ENCODE data around the gene WIPF1.

WIPF1 gene

GRCh38 chr2:174611006-174611405 lies 13.4 kb upstream of the WIPF1 start:
- peaks cover 29% of the 10 kb centered on the region for H3K4me1 Mint-ChIP-seq
- peaks cover 22% of the 10 kb centered on the region for H3K36me3 Mint-ChIP-seq (ENCODE audit: low read depth)
- no peaks in the 10 kb centered on the region for H3K27me3 Mint-ChIP-seq (ENCODE audit: low read depth, poor library complexity)
- no peaks in the 10 kb centered on the region for H3K9me3 Mint-ChIP-seq
- no peak for TF ChIP-seq CTCF (IDR thresholded peaks at IDR 0.05)
- H3K27ac Mint-ChIP-seq, result peak overlapping the region; percentile 31
- H3K4me3 Mint-ChIP-seq, result no peak overlapping the region
- no peak for DNase-seq

- Mint-ChIP-seq H3K27ac (peak overlapping the region; percentile 31), H3K4me1 (peaks cover 32% of the 10 kb centered on the region), H3K27me3 (ENCODE audit: low read depth, poor library complexity) (no peaks in the 10 kb centered on the region), H3K36me3 (ENCODE audit: low read depth) (peaks cover 22% of the 10 kb centered on the region), H3K9me3 (no peaks in the 10 kb centered on the region), H3K4me3 (no peak overlapping the region)
- DNase-seq, result no peak
- TF ChIP-seq CTCF (IDR thresholded peaks at IDR 0.05), result no peak
These were observed 12.8 kb upstream of the WIPF1 start for GRCh38 chr2:174610243-174610995.

GRCh38 chr2:174609261-174609660 lies 11.7 kb upstream of the WIPF1 start:
- DNase-seq, result no peak
- no peak overlapping the region for H3K4me3 Mint-ChIP-seq
- peak overlapping the region; percentile 8 for H3K27ac Mint-ChIP-seq
- no peaks in the 10 kb centered on the region for H3K27me3 Mint-ChIP-seq (ENCODE audit: low read depth, poor library complexity)
- peaks cover 18% of the 10 kb centered on the region for H3K36me3 Mint-ChIP-seq (ENCODE audit: low read depth)
- H3K4me1 Mint-ChIP-seq, result peaks cover 31% of the 10 kb centered on the region
- TF ChIP-seq CTCF (IDR thresholded peaks at IDR 0.05), result no peak
- H3K9me3 Mint-ChIP-seq, result no peaks in the 10 kb centered on the region

DNA sequence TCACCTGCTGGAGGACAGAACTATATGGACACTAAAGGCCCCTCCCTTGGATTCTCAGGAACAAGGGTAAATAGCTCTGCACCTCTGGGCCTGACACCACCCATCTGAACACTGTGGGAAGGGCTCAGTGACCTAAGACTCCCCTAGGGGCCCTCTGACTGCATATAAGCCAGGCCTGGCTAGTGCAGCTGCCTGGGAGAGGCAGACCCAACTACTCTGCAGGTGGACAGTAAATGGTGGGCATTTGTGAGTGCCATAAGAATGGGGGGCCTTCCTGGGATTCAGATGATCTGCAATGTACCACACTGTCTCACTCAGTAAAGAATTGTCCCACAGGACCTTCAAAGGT lies 11.2 kb upstream of the WIPF1 start:
- Mint-ChIP-seq H3K36me3 (ENCODE audit: low read depth) (peaks cover 18% of the 10 kb centered on the region), H3K27me3 (ENCODE audit: low read depth, poor library complexity) (no peaks in the 10 kb centered on the region), H3K4me1 (peaks cover 27% of the 10 kb centered on the region), H3K27ac (no peak overlapping the region), H3K9me3 (no peaks in the 10 kb centered on the region), H3K4me3 (no peak overlapping the region)
- TF ChIP-seq CTCF (IDR thresholded peaks at IDR 0.05), result no peak
- no peak for DNase-seq

DNA sequence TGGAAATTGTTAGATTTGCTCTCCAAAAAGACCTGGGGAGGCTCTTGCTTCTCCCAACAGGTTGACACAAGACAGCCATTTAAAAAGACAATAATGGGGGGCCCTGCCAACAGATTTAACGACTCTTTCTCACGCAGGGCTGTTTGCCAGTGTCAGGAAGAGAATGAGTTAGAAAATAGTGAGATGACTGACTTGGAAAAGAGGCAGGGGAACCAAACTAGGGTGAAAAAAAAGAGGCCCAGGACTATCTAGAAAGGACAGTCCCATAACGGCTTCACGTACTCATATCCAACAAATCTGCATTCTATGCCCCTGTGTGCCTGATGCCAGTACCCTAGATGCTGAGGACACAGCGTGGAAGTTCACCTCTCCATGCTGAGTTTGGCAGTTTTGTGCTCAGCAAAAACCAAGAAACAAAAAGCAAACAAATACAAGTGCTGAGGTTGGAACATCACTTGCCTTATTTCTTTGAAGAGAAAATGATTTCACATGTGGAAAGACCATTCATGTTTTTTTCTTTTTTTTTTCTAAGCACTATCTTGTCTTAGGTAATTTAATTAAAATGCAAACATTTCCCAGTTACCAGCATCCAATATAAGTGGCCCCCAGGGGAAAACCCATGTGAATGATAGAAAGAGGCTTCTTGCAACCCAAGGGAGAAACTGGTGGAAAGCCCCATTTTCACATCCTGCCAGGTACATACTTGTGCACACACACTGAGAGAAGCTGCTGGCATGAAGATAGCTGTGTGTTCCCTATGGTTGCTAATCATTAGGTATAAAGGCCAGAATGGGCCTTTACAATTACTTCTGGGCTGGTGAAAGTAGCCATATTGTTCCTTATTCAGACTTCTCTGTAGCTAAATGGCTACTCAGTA lies 10.6 kb upstream of the WIPF1 start:
- TF ChIP-seq CTCF (IDR thresholded peaks at IDR 0.05), result no peak
- Mint-ChIP-seq H3K4me1 (peaks cover 26% of the 10 kb centered on the region), H3K27ac (no peak overlapping the region), H3K4me3 (no peak overlapping the region), H3K27me3 (ENCODE audit: low read depth, poor library complexity) (no peaks in the 10 kb centered on the region), H3K9me3 (no peaks in the 10 kb centered on the region), H3K36me3 (ENCODE audit: low read depth) (peaks cover 18% of the 10 kb centered on the region)
- no peak for DNase-seq
